Measurements from ENCODE around the gene PAH. TPM values are rescaled to one million over a fixed set of nuclear protein-coding genes. Genes with fewer than 3 reads are reported as not detected.

The PAH gene
- total and polyA plus RNA-seq, 11 donors: 0.03 to 0.23 TPM; not detected in 9

DNA sequence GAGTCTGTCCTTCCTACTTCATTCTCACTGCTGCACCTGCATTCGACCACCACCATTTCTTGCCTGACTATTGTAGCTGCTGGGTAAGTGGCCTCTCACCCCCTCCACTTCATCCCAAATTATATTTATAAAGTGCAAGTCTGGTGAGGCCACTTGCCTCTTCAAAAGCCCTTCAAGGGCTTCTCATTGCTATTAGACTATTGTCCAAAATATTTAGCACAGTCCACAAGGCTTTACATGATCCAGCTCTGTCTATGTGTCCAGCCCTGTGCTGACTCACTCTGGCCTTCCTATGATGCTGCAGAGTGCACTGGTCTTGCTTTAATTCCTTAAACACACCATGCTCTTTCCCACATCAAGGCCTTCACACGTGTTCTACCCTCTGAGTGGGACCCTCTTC lies 46.0 kb downstream of the PAH start:
- H3K27me3 ChIP-seq: no peaks in the 10 kb centered on the region
- H3K27ac ChIP-seq: no peak overlapping the region
- no peaks in the 10 kb centered on the region for H3K4me1 ChIP-seq
- DNase-seq: no peak
- ATAC-seq: no peak
- no peaks in the 10 kb centered on the region for H3K36me3 ChIP-seq
- no peak overlapping the region for H3K4me3 ChIP-seq
- WGBS, 4 donors: 51 to 68% (median 61%) methylated on average over 2 of the region's 2 CpGs
- no peaks in the 10 kb centered on the region for H3K9me3 ChIP-seq
- intact Hi-C loops (cut with DNase I): no loop called here
- TF ChIP-seq POLR2A (IDR thresholded peaks at IDR 0.05): no peak
- TF ChIP-seq, protein P1, sequence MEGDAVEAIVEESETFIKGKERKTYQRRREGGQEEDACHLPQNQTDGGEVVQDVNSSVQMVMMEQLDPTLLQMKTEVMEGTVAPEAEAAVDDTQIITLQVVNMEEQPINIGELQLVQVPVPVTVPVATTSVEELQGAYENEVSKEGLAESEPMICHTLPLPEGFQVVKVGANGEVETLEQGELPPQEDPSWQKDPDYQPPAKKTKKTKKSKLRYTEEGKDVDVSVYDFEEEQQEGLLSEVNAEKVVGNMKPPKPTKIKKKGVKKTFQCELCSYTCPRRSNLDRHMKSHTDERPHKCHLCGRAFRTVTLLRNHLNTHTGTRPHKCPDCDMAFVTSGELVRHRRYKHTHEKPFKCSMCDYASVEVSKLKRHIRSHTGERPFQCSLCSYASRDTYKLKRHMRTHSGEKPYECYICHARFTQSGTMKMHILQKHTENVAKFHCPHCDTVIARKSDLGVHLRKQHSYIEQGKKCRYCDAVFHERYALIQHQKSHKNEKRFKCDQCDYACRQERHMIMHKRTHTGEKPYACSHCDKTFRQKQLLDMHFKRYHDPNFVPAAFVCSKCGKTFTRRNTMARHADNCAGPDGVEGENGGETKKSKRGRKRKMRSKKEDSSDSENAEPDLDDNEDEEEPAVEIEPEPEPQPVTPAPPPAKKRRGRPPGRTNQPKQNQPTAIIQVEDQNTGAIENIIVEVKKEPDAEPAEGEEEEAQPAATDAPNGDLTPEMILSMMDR (IDR thresholded peaks at IDR 0.05): no peak

DNA sequence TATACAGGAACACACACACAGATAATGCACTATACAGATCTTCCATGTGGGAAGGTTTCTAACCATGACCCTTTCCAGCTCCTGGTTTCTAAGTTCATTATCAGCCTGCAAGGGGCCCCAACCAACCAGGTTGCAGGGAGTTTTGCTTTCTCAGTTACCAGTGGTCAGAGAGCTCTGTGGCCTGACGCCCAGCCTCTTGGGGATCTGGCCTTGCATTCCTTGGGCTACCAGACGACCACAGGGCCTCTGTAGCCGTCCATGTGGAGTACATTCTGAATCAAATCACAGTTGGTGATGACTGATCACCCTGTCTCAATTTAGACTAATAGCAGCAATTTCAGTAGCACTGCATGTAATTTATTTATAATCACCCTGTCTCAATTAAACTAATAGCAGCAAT lies 47.5 kb downstream of the PAH start:
- no peak for DNase-seq

DNA sequence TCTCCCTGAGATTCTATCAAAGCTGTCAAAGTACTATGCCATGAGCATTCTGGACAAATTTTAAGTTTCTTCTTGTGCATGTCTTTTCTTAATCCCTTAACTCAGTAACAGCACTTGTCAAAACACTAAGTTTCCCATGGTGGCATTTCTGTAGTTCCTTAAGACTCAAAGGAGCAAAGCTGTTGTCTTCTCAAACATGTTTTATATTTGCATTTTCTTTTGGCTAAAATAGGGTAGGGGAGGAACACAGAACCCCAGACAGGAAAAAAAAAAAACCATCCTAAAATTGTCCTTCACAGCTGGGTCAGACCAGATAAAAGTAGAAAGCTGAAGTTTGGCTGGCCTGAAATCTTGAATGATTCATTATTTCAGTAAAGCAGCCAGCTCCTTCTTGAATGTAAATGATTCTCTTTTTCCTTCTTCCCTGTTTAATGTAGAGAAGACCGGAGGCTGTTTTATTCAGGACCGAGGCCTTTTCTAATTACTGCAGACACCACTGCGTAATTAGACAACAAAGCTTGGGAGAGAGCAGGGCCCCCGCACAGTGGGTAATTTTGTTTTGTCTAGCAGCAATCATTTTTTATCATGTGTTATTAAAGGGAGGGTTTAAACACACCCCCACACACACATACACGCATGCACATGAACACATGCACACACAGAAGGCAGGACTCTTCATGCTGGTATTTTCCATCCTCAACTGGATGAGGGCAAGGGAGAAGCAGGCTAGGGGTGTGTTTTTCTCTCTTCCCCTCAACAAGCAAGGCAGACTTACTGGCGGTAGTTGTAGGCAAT lies 51.0 kb downstream of the PAH start:
- H3K36me3 ChIP-seq: no peaks in the 10 kb centered on the region
- TF ChIP-seq POLR2A (IDR thresholded peaks at IDR 0.05): no peak
- TF ChIP-seq, protein P1 (IDR thresholded peaks at IDR 0.05): no peak
- intact Hi-C loops (cut with DNase I): no loop called here
- H3K9me3 ChIP-seq: no peaks in the 10 kb centered on the region
- H3K27me3 ChIP-seq: no peaks in the 10 kb centered on the region
- WGBS, 4 donors: 69 to 84% (median 82%) methylated on average over 6 of the region's 6 CpGs
- H3K4me3 ChIP-seq: no peak overlapping the region
- ATAC-seq (peak in 1 of 4 donors; percentile 28), DNase-seq (no peak)
- no peak overlapping the region for H3K27ac ChIP-seq
- H3K4me1 ChIP-seq: no peaks in the 10 kb centered on the region

More for the DNA sequence above, 47.5 kb downstream of the PAH start:
- ATAC-seq: no peak
- no peak for TF ChIP-seq POLR2A (IDR thresholded peaks at IDR 0.05)
- TF ChIP-seq, protein P1 (IDR thresholded peaks at IDR 0.05): no peak
- intact Hi-C loops (cut with DNase I): no loop called here
- Histone ChIP-seq H3K4me1 (no peaks in the 10 kb centered on the region), H3K9me3 (no peaks in the 10 kb centered on the region), H3K27me3 (no peaks in the 10 kb centered on the region), H3K27ac (no peak overlapping the region), H3K4me3 (no peak overlapping the region), H3K36me3 (no peaks in the 10 kb centered on the region)
- 19 to 56% (median 33%) methylated on average over 3 of the region's 3 CpGs for WGBS, 4 donors

GRCh38 chr12:102862486-102862885 lies 54.6 kb downstream of the PAH start:
- ATAC-seq: no peak
- Histone ChIP-seq H3K4me1 (no peaks in the 10 kb centered on the region), H3K36me3 (no peaks in the 10 kb centered on the region), H3K27ac (no peak overlapping the region), H3K27me3 (no peaks in the 10 kb centered on the region), H3K9me3 (peaks cover 0 to 7% (median 0%) of the 10 kb centered on the region in 12 donors), H3K4me3 (no peak overlapping the region)
- no peak for DNase-seq
- TF ChIP-seq, protein P1 (IDR thresholded peaks at IDR 0.05): no peak
- TF ChIP-seq POLR2A (IDR thresholded peaks at IDR 0.05): no peak
- intact Hi-C loops (cut with DNase I): no loop called here
- 66 to 76% (median 72%) methylated on average over 2 of the region's 2 CpGs for WGBS, 4 donors
